Measurements from ENCODE around the gene CTNNA1.

Gene CTNNA1

GRCh38 chr5:138936225-138936967 is 183.2 kb downstream of the CTNNA1 start:
- DNase-seq, result no peak

DNA sequence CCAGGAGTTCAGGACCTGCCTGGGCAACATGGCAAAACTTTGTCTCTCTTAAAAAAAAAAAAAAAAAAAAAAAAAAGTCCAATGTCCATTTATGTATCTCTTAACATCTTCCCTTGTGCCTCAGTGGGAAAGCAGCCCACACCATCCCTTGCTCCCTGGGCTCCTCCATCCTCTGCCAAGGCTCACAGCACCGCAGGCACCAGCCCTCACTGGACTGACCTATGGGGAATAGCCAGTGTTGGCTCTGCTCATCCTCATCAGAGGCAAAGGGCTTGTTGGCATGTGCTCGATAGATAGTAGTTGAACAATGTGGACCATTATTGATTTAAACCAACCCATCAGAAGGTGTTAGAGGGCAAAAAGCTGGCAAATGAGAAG is 183.7 kb downstream of the CTNNA1 start:
- no peak for DNase-seq

DNA sequence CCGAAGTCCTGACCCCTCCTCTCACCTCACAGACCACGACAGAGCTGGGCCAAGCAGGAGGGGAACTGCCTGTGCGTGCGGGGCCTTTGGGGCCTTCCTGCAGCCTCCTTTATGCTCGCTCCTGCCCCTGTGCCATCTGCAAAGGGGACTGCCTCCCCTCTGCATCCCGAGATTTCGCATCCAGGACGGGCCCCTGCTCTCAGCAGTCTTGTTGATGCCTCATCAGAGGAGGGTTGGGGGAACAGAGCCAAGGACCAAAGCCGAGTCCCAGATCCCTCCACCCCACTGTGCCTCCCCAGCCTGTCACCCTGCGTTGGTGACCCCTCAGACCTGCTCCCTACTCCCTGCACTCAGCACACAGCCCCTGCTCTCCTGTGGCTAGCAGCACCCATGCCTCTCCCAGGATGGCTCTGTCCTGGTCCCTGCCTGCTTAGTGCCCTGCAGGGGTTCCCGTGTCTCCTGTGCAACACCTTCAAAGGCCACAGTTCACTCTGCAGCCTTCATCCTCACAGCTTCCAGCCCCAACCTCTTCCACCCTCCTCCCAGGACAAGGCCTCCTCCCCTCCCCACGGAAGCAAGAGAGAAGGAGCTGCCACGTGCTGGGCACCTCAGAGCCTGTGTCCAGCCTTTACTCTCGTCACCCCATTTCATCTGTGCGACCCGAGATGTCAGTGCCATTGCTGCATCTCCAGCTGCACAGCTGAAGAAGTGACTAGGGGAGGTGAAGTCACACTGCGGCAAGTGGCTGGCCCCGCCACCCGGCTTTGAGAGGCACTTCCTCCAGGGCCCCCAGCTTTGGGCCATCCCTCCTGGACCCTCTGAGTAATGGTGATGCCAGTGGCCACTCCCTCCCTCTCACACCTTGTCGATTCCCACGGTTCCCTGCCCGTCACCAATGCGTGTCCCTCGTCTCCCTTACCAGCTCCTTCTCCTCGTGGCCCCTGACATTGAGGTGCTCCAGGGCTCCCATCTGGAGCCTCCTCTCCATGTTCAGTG is 184.5 kb downstream of the CTNNA1 start:
- no peak for DNase-seq

DNA sequence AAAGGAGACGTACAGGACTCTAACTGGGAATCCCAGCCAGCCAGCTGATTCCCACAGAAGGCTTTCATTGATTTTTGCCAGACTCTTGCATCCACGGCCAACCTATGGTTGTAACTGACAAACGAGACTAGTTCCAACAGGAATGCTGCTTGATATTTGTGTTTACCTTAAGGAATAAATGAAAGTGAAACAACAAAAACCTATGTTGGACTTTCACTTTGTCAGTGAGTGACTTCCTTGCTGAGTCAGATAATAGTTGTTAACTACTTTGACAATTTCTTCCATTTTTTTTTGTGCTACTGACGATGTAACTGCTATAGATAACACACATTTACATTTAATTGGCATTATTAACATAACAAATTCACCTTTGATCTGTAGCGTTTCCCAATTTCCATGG is 185.3 kb downstream of the CTNNA1 start:
- no peak for DNase-seq

- DNase-seq, result no peak
Measured at GRCh38 chr5:138942066-138942465, 188.8 kb downstream of the CTNNA1 start.

- DNase-seq, result no peak
Measured at GRCh38 chr5:138942861-138943260, 189.6 kb downstream of the CTNNA1 start.

DNA sequence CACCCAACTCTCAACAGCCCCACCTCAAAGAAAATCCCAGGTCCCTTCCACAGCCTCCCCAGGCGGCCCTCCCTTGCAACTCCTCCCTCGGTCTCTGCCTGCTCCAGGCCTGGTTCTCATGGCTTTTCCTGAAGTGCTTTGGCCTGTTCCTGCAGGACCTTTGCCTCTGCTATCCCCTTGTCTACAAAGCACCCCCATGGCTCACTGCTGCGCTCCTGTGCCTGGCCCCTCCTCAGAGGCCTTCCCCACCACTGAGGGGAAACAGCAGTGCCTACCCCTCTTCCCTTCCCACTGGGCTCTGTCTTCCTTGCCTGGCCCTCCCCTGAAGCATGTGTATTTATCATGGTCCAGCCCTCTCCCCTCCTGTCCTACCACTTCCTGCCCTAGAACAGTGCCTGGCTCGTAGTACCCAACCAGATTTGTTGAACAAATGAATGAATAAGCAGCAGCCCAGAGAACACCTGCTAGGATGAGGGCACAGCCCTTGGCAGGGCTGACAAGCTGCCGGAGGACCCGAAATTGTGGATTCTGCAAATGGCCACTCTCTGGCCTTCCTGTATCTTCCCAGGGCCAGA is 190.5 kb downstream of the CTNNA1 start:
- no peak for DNase-seq

- DNase-seq, result no peak
Measured at GRCh38 chr5:138944527-138945322, 191.5 kb downstream of the CTNNA1 start.

DNA sequence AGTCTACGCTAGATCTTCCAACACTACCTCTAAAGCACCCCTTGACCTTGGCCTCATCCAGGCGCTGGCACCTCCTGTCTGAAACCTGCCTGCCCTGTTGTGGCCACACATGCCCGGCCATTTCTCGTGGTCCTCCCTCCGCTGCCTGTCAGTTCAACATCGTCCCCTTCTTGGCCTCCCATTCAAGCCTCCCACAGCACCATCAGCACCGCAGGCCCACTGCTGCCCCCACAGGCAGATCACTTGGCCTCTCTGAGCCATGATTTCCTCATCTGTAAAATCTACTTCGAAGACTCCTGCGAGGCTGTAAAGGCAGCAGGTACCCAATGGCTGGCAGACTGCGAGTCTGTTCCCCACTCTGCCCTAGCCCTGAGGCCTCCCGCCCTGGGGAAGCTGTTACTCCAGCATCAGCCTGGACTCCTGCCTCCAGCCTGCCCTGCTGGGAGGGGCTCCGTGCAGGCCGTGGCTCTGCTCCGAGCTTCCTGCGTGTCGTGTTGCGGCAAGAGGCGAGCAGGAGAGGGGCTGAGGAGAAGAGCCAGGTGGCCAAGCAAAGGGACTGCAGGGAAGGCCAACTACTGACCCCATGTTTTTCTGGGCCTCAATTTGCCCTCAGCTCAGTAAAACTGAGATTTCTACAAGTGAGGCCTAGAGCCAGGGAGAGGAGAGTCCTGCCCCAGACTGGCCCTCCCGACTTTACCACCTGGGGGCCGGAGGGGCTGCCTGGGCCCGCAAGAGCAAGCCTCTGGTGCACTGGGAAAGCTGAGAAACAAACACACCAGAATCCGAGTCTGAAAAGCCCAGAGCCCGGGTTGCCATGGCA is 192.4 kb downstream of the CTNNA1 start:
- DNase-seq, result no peak

DNA sequence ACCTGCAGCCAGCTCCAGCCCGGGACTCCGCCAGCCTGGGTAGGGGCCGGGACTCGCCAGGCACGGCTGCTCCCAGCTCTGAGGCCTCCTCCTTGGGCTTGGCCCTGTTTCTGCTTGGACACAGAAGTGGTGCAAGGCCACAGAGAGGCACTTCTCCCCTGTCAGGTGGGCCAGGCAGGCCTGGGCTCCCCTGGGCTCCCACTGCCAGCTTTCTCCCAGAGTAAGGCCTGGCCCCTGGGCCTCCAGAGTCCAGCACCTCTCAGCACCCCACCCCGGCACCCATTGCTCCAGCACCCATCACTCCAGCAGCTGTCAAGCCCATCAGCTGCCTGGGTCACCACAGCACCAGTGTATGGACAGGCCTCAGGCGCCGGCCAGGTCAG is 193.0 kb downstream of the CTNNA1 start:
- no peak for DNase-seq

DNA sequence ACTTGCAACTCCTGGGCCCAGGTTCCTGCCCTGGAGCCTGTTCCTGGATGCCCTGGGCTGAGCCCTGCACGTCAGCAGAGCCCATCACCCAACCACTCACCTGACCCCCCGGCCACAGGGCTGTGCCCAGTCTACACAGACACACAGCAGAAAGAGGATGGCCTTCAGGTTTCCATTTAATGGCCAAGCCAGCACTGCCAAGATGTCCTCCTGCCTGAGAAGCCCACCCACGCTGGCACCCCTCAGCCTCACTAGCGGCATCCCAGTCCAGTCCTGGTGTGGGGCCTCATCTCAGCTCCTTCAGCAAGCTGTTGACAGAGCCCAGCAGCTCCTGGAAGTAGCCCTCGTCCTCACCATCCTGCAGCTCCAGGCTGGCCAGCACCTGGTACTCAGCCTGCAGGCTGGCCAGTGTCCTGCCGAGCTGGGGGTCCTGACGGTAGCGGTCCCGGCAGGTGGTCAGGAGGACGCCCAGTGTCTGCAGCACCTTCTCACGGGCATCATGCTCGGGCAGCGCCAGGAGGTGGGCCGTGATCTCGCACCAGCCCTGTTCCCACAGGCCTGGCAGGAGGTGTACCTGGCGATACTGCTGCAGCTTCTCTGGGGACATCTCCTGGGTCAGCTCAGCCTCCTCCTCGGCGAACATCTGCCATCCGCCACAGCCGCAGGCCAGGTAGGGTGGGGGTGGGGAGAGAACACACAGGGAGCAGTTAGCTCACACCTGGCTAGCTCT is 193.8 kb downstream of the CTNNA1 start:
- DNase-seq, result no peak

DNA sequence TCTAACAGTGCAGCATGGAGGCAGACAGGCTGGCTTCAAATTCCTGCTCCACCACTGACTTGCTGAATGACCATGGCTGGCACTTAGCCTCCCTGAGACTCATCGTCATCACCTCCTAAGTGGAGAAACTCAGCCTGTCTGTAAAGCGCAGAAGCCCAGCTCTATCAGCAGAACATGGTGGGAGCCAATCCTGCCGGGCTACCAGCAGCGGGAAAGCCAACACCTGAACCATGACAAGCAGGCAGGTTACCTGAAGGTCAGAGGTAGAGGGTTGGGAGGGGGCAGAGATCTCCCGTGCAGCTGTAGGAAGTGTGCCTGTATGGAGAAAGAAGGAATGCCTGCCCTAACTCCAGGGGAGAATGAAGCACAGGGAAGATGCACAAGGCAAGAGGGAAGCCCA is 194.6 kb downstream of the CTNNA1 start:
- DNase-seq, result no peak

- DNase-seq, result no peak
Measured at GRCh38 chr5:138948471-138949222, 195.4 kb downstream of the CTNNA1 start.

DNA sequence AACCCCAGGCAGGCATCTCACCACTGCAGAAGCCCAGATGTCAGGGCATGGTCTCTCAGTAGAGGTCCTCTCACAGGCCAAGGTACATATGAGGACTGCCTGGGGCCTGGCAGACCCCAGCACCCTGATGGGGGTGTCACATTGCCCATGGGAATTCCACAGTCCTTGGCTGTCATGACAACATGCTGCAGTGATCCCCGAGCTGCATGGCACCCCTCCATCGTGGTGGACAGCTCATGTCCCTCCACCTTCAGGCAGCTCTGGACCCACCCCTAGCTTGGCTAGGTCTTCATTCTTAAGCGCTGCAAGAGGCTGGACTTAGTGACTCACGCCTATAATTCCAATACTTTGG is 196.0 kb downstream of the CTNNA1 start:
- DNase-seq, result no peak

DNA sequence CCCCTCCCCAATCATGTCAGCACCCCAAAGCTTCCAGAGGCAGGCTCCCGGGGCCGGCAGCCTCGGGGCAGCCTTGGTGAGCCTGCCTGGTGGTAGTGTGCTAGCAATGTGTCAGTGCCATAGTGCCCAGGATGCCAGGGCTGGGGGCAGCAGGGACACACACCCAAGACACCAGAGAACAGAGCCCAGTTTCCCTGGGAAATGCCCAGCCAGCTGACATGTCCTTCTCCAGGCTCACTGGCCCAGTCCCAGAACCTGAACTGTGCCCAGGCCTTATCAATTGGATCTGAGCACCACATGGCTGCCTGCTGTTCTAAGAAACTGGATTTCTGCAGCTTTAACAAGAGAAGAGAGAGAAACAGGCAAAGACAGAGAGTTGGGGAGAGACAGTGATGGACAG is 196.8 kb downstream of the CTNNA1 start:
- DNase-seq, result no peak

- DNase-seq, result no peak
Measured at GRCh38 chr5:138950421-138951031, 197.3 kb downstream of the CTNNA1 start.

DNA sequence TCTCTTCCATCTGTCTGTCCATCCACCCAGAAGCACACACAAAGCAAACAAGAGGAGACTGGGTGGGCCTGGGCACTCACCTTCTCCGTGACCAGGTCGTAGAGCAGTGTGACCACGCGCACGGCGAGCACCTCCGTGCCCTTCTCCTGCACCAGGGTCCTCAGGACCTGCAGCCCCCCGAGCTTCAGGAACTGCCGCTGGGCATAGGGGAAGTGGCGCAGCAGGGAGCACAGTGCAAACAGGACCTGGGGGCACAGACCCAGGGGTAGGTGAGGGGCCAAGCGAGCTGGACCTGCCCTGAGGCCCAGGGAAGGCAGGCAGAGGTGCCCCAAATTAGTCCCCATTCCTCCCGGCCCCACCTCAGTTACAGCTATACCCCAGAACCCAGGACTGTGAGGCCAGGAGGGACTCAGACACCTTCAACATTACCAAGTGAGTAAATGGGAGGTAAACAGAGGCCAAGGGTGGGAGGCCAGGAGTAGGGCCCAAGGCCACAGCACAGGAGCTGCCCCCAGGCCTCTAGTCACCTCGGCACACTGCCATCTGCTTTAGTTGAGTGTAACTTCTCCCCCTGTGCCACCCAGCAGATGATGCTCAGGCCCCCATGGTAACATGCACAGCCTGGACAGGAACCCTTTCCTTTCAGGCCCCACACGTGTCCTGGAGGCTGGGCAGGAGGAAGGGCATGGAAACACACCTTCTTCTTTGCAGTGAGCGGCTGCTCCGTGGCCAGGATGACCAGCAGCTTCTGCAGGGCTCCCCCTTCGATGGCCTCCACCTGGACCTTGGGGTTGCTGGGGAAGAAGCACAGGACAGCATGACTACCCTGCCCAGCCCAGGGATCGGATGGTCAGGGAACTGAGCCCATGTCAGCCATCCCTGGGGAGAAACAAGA is 198.1 kb downstream of the CTNNA1 start:
- no peak for DNase-seq

GRCh38 chr5:138951986-138952735 is 198.9 kb downstream of the CTNNA1 start:
- no peak for DNase-seq

Measured in stimulated activated CD4-positive, alpha-beta T cell treated with anti-CD3 and anti-CD28 coated beads, Interleukin-15, amount 100 ng/mL, for 24 hours (primary cell).